Endothelial cell of umbilical vein (primary cell): ENCODE measurements around the gene RPL6. TPM values are rescaled to one million over a fixed set of nuclear protein-coding genes. Genes with fewer than 3 reads are reported as not detected.
"Not testable (repeated sequence)": the region's sequence is repeated elsewhere in the genome, so short reads cannot be mapped to it uniquely, and the experiment has no call there.

Experiments
- BruUV-seq: library from RNA; stranded (reverse); fragments of 400-500 nt; replicated peaks from 2 replicates; lab custom pipeline; 2021; lab: Mats Ljungman, UMichigan
- CTCF ChIA-PET: fragments of 300-600, 350-600 bp; sonication (Branson Sonifier 250); formaldehyde crosslinking; loops from one replicate; lab custom pipeline; 2021; ENCODE audit warnings: antibody characterized with exemption, inconsistent platforms; lab: Charles Lee
- POLR2A ChIA-PET: fragments of 300-600, 350-600 bp; sonication (Branson Sonifier 250); formaldehyde crosslinking; loops from one replicate; lab custom pipeline; 2021; ENCODE audit warnings: antibody characterized with exemption, inconsistent platforms; lab: Charles Lee
- DNase-seq: peaks from one replicate; pipeline ENCODE4 v3.0.0-alpha.2; 2011; ENCODE audit warnings: low read depth, low spot score
- FAIRE-seq: peaks from 2 replicates; lab custom pipeline; 2011; peaks lifted over from hg19 to GRCh38; lab: Jason Lieb, UNC
- H2AFZ ChIP-seq: 2 replicates; pipeline ENCODE4 v1.6.0; 2012; ENCODE audit warnings: low read depth, low read length, control low read depth, inconsistent platforms
- H3K27ac ChIP-seq: 2 replicates; pipeline ENCODE4 v1.5.1; 2011; ENCODE audit warnings: low read depth, mild to moderate bottlenecking, control low read depth, low read length, moderate library complexity; ENCODE audit not compliant: insufficient read depth
- H3K27me3 ChIP-seq, 2 experiments: 2 replicates each; pipeline versions ENCODE4 v1.6.0 to v1.6.1; 2011; ENCODE audit warnings: low read length in 2 of 2, mixed read lengths in 1 of 2; ENCODE audit not compliant: control insufficient read depth in 2 of 2, insufficient read depth in 2 of 2
- H3K36me3 ChIP-seq, 2 experiments: 2 replicates in 1 of 2; 3 replicates in 1 of 2; pipeline ENCODE4 v1.5.1; 2011; ENCODE audit warnings: low read length in 2 of 2, mild to moderate bottlenecking in 1 of 2, moderate library complexity in 1 of 2; ENCODE audit not compliant: control insufficient read depth in 2 of 2, insufficient read depth in 2 of 2; ENCODE audit errors: extremely low read depth in 1 of 2
- H3K4me1 ChIP-seq: 3 replicates; pipeline ENCODE4 v1.5.1; 2011; ENCODE audit warnings: mild to moderate bottlenecking, low read length; ENCODE audit not compliant: control insufficient read depth, insufficient read depth; ENCODE audit errors: extremely low read depth
- H3K4me2 ChIP-seq: 2 replicates; pipeline ENCODE4 v1.6.1; 2011; ENCODE audit warnings: low read length, control low read depth, mixed read lengths; ENCODE audit not compliant: insufficient read depth
- H3K4me3 ChIP-seq, 3 experiments: fragments of 200-600 bp in 1 of 3; sonication (generic), shearing (Covaris generic) in 1 of 3; replicated peaks in 1 of 3; 2 replicates each; pipeline ENCODE4 v1.5.1; 2011 to 2016; ENCODE audit warnings: control low read depth in 3 of 3, low read length in 3 of 3, mild to moderate bottlenecking in 2 of 3, inconsistent platforms in 1 of 3, low read depth in 1 of 3, moderate library complexity in 1 of 3; ENCODE audit not compliant: insufficient read depth in 1 of 3
- H3K79me2 ChIP-seq: 2 replicates; pipeline ENCODE4 v1.6.0; 2012; ENCODE audit warnings: low read length, inconsistent platforms; ENCODE audit not compliant: control insufficient read depth, insufficient read depth
- H3K9ac ChIP-seq: replicated peaks from 2 replicates; pipeline ENCODE3; 2011; ENCODE audit warnings: low read length, control low read depth; ENCODE audit not compliant: insufficient read depth; ENCODE audit errors: extremely low read depth
- H3K9me1 ChIP-seq: replicated peaks from 3 replicates; pipeline ENCODE4 v1.6.0; 2011; ENCODE audit warnings: mild to moderate bottlenecking, low read length; ENCODE audit not compliant: control insufficient read depth, insufficient read depth; ENCODE audit errors: extremely low read depth
- H3K9me3 ChIP-seq: replicated peaks from 2 replicates; pipeline ENCODE4 v1.5.1; 2012; ENCODE audit warnings: low read length, inconsistent platforms; ENCODE audit not compliant: control insufficient read depth, insufficient read depth
- H4K20me1 ChIP-seq: replicated peaks from 2 replicates; pipeline ENCODE3; 2011; ENCODE audit warnings: mild to moderate bottlenecking, low read length; ENCODE audit not compliant: control insufficient read depth, insufficient read depth; ENCODE audit errors: extremely low read depth
- FOS ChIP-seq: IDR thresholded peaks from 2 replicates; pipeline ENCODE4 v1.6.1; 2011; ENCODE audit warnings: mild to moderate bottlenecking, low read length, moderate library complexity, borderline replicate concordance; ENCODE audit not compliant: insufficient read depth
- MAX ChIP-seq: IDR thresholded peaks from 2 replicates; pipeline ENCODE4 v1.6.1; 2011; ENCODE audit not compliant: insufficient read depth, insufficient read length
- POLR2A ChIP-seq: IDR thresholded peaks from 2 replicates; pipeline ENCODE4 v1.6.1; 2012; ENCODE audit warnings: low read depth, mild to moderate bottlenecking, control low read depth, low read length
- dilution Hi-C: fragments of 300-500 bp; cut with MboI; formaldehyde crosslinking; loops from one replicate; pipeline ENCODE4 v1.15.0; 2019; ENCODE audit warnings: low sequenced_read_pairs; ENCODE audit not compliant: extremely low pct_ligation_motif_present
- intact Hi-C: fragments of 100-400 bp; cut with micrococcal nuclease; formaldehyde crosslinking; loops from one replicate; pipeline ENCODE4 v1.10.0; 2022
- polyA plus RNA-seq, 4 experiments: library from polyadenylated mRNA; depleted of rRNA in 3 of 4; stranded (reverse) in 3 of 4; unstranded in 1 of 4; fragments of >200 nt; gene quantifications; 2 replicates each; pipeline versions ENCODE4 v1.2.1 to v1.2.3, GENCODE V29; 2011 to 2012; ENCODE audit warnings: missing spikeins in 1 of 4
- total RNA-seq: library from RNA; stranded (reverse); gene quantifications from 2 replicates; pipeline ENCODE4 v1.2.3, GENCODE V29; 2021

The RPL6 gene
- total and polyA plus RNA-seq, 2 donors (not counting 3 experiments of a cell fraction or from before 2014, with no cell fraction given): 998 to 1,385 TPM

GRCh38 chr12:112408621-112409020 is 784 bp downstream of the RPL6 start:
- peak overlapping the region; percentile 83 for H3K9ac ChIP-seq
- CTCF ChIA-PET: no interaction called here
- FAIRE-seq: no peak

DNA sequence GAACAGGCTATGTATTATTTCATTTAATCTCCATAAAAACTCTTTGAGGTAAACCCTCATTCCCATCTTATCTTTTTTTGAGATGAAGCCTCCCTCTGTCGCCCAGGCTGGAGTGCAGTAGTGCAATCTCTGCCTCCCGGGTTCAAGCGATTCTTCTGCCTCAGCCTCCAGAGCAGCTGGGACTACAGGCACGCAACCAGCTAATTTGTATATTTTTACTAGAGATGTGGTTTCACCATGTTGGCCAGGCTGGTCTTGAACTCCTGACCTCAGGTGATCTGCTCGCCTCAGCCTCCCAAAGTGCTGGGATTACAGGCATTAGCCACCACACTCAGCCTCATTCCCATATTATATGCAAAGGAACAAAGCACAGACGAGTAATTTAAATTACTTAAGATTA is 1.7 kb downstream of the RPL6 start:
- H3K9me1 ChIP-seq, DNase-seq, BruUV-seq, H3K9me3 ChIP-seq, FAIRE-seq, CTCF ChIA-PET, intact Hi-C loops, H3K27me3 ChIP-seq, H2AFZ ChIP-seq, POLR2A ChIA-PET, H4K20me1 ChIP-seq, dilution Hi-C loops, H3K27ac ChIP-seq: not testable (repeated sequence)
- H3K79me2 ChIP-seq: peaks cover 30% of the 10 kb centered on the region
- peak overlapping the region; percentile 63 to 91 (median 89) for H3K4me3 ChIP-seq
- H3K36me3 ChIP-seq: peaks cover 28 to 32% of the 10 kb centered on the region in 2 experiments
- peaks cover 20% of the 10 kb centered on the region for H3K4me1 ChIP-seq
- peak overlapping the region; percentile 86 for H3K4me2 ChIP-seq
- peak; percentile 7 for TF ChIP-seq POLR2A
- peak overlapping the region; percentile 83 for H3K9ac ChIP-seq

More at GRCh38 chr12:112408621-112409020, 784 bp downstream of the RPL6 start:
- no TSS peak for BruUV-seq
- H3K79me2 ChIP-seq: peaks cover 30% of the 10 kb centered on the region
- peaks cover 20% of the 10 kb centered on the region for H3K4me1 ChIP-seq
- H4K20me1 ChIP-seq: no peaks in the 10 kb centered on the region
- no peaks in the 10 kb centered on the region for H3K9me1 ChIP-seq
- peaks cover 28 to 32% of the 10 kb centered on the region in 2 experiments for H3K36me3 ChIP-seq
- H3K4me2 ChIP-seq: peak overlapping the region; percentile 86
- POLR2A ChIA-PET: no interaction called here
- intact Hi-C loops (loop anchor here (1.0 kb wide), 2 partner anchors 10 to 26 kb away; partner anchors contain the start of genes HECTD4 and PTPN11), dilution Hi-C loops (no loop called here)
- peak; percentile 21 for TF ChIP-seq FOS
- TF ChIP-seq MAX: no peak
- peak overlapping the region; percentile 63 to 91 (median 89) for H3K4me3 ChIP-seq
- H3K27me3 ChIP-seq: peaks cover 0 to under 1% of the 10 kb centered on the region in 2 experiments
- H3K9me3 ChIP-seq: no peaks in the 10 kb centered on the region
- DNase-seq: no peak
- peak overlapping the region; percentile 77 for H3K27ac ChIP-seq
- no peak overlapping the region for H2AFZ ChIP-seq
